Endodermal cell (in vitro differentiated cells): Measurements from ENCODE around the gene GZMB. TPM values are rescaled to one million over a fixed set of nuclear protein-coding genes. Genes with fewer than 3 reads are reported as not detected.
A peak's percentile ranks its signal among the peaks of the same experiment; 100 is the strongest.
"Not testable (repeated sequence)": the region's sequence is repeated elsewhere in the genome, so short reads cannot be mapped to it uniquely, and the experiment has no call there.

Experiments
- DNase-seq: peaks from one replicate; pipeline ENCODE4 v3.0.0-alpha.2; 2017
- H3K27ac ChIP-seq: 2 replicates; pipeline ENCODE4 v1.5.1; 2013; ENCODE audit warnings: mild to moderate bottlenecking, low read depth, low read length, moderate library complexity
- H3K27me3 ChIP-seq: 2 replicates; pipeline ENCODE4 v1.6.1; 2013; ENCODE audit warnings: mild to moderate bottlenecking, low read length, moderate library complexity; ENCODE audit not compliant: insufficient read depth, control insufficient read depth, poor library complexity, severe bottlenecking
- H3K36me3 ChIP-seq: 2 replicates; pipeline ENCODE4 v1.7.0; 2013; ENCODE audit warnings: mild to moderate bottlenecking, low read length, moderate library complexity; ENCODE audit not compliant: control insufficient read depth, insufficient read depth
- H3K4me1 ChIP-seq: one replicate; pipeline ENCODE4 v1.7.0; 2013; ENCODE audit warnings: low read length; ENCODE audit not compliant: control insufficient read depth, insufficient read depth
- H3K4me3 ChIP-seq: 2 replicates; pipeline ENCODE4 v1.5.1; 2013; ENCODE audit warnings: mild to moderate bottlenecking, low read length, moderate library complexity
- H3K9ac ChIP-seq: 2 replicates; pipeline ENCODE4 v1.6.1; 2013; ENCODE audit warnings: mild to moderate bottlenecking, low read length, moderate library complexity; ENCODE audit not compliant: poor library complexity, severe bottlenecking; ENCODE audit errors: extremely low read depth
- H3K9me3 ChIP-seq: 2 replicates; pipeline ENCODE4 v1.6.1; 2013; ENCODE audit warnings: mild to moderate bottlenecking, low read length, moderate library complexity; ENCODE audit not compliant: control insufficient read depth
- H3K27ac Mint-ChIP-seq: 2 replicates; pipeline ENCODE4 v1.8.0; 2020; ENCODE audit warnings: mixed read lengths
- H3K27me3 Mint-ChIP-seq: 2 replicates; pipeline ENCODE4 v1.8.0; 2021; ENCODE audit warnings: mild to moderate bottlenecking, mixed read lengths; ENCODE audit not compliant: insufficient read depth
- H3K36me3 Mint-ChIP-seq: 2 replicates; pipeline ENCODE4 v1.8.0; 2020; ENCODE audit warnings: low read depth, mixed read lengths
- H3K4me1 Mint-ChIP-seq: 2 replicates; pipeline ENCODE4 v1.8.0; 2020; ENCODE audit warnings: mixed read lengths
- H3K4me3 Mint-ChIP-seq: 2 replicates; pipeline ENCODE4 v1.8.0; 2020; ENCODE audit warnings: mild to moderate bottlenecking, moderate library complexity, mixed read lengths
- H3K9me3 Mint-ChIP-seq: 2 replicates; pipeline ENCODE4 v1.8.0; 2020; ENCODE audit warnings: mild to moderate bottlenecking, mixed read lengths
- WGBS, 2 experiments: methylation state at CpG; one replicate each; pipeline versions ENCODE4 v1.1.5 to v1.1.7; 2013; ENCODE audit warnings: missing lambda C conversion rate in 2 of 2, mixed read lengths in 1 of 2; ENCODE audit not compliant: insufficient coverage in 1 of 2, insufficient read length in 1 of 2; 5-methylcytosine and 5-hydroxymethylcytosine counted together
- total RNA-seq, 2 donors: library from RNA; stranded (reverse); fragmentation: NEBNext Ultra II Directional in 1 of 2; extraction: Animal tissue kit (Norgen Biotek cat#: 25700) in 1 of 2; gene quantifications; 2 replicates in 1 of 2; 3 replicates in 1 of 2; pipeline ENCODE4 v1.2.1, GENCODE V29; 2021
- TF ChIP-seq, protein P1 (sequence below): fragments of 200-600 bp; sonication (generic); conservative IDR thresholded peaks from 2 replicates; pipeline ENCODE4 v1.5.0; 2021; ENCODE audit warnings: antibody characterized with exemption, mild to moderate bottlenecking

The GZMB gene
- total RNA-seq, 2 donors from 2014 or later = not detected

DNA sequence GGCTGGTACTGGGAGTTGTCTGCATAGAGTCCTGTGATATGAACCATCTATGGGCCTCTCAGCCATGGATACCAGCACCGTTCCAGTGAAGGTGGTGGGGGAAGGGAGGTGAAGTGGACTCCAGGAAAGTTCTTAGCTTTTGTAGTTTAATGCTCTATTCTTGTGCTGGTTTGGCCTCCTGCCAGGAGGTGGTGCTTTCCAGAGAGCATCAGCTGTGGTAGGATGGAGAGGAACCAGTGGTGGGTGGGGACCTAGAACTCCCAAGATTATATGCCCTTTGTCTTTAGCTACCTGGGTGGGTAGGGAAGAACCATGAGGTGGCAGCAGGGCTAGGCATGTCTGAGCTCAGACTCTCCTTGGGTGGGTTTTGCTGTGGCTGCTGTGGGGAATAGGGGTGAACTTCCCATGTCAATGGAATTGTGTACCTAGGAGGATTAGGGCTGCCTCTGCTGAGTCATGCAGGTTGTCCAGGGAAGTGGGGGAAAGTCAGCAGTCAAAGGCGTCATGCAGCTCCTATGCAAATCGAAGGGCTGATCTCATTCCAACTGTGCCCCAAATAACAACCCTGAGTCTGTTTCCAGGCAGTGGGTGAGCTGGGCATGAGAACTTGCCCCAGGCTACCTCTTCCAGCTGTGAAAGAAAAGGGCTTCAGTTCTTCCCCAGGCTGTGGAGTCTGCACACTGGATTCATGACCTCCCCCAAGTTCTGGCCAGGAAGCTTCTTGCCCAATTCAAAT, 38.7 kb downstream of the GZMB start:
- Mint-ChIP-seq H3K9me3 (peaks cover 66% of the 10 kb centered on the region), H3K4me1 (no peaks in the 10 kb centered on the region), H3K4me3 (no peak overlapping the region), H3K36me3 (no peaks in the 10 kb centered on the region), H3K27me3 (peaks cover 1% of the 10 kb centered on the region), H3K27ac (no peak overlapping the region)
- no peak overlapping the region for H3K27ac ChIP-seq
- TF ChIP-seq, protein P1, sequence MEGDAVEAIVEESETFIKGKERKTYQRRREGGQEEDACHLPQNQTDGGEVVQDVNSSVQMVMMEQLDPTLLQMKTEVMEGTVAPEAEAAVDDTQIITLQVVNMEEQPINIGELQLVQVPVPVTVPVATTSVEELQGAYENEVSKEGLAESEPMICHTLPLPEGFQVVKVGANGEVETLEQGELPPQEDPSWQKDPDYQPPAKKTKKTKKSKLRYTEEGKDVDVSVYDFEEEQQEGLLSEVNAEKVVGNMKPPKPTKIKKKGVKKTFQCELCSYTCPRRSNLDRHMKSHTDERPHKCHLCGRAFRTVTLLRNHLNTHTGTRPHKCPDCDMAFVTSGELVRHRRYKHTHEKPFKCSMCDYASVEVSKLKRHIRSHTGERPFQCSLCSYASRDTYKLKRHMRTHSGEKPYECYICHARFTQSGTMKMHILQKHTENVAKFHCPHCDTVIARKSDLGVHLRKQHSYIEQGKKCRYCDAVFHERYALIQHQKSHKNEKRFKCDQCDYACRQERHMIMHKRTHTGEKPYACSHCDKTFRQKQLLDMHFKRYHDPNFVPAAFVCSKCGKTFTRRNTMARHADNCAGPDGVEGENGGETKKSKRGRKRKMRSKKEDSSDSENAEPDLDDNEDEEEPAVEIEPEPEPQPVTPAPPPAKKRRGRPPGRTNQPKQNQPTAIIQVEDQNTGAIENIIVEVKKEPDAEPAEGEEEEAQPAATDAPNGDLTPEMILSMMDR = no peak
- H3K4me3 ChIP-seq = peak overlapping the region; percentile 18
- H3K9me3 ChIP-seq = peaks cover 4% of the 10 kb centered on the region
- no peaks in the 10 kb centered on the region for H3K36me3 ChIP-seq
- DNase-seq = peak; percentile 51
- 89 to 91% methylated on average over 2 to 3 of the region's 3 CpGs for WGBS, 2 experiments
- H3K9ac ChIP-seq = no peak overlapping the region
- no peaks in the 10 kb centered on the region for H3K4me1 ChIP-seq
- H3K27me3 ChIP-seq = no peaks in the 10 kb centered on the region

DNA sequence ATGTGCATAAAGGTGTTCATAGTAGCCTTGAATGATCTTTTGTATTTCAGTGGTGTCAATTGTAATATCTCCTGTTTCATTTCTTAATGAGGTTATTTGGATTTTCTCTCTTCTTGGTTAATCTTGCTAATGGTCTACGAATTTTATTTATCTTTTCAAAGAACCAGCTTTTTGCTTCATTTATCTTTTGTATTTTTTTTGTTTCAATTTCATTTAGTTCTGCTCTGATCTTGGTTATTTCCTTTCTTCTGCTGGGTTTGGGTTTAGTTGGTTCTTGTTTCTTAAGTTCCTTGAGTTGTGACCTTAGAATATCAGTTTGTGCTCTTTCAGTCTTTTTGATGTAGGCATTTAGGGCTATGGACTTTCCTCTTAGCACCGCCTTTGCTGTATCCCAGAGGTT, 43.0 kb downstream of the GZMB start:
- peaks cover 84% of the 10 kb centered on the region for H3K9me3 Mint-ChIP-seq
- H3K4me3 ChIP-seq, DNase-seq, H3K36me3 ChIP-seq, H3K27me3 ChIP-seq, H3K4me1 ChIP-seq, H3K27me3 Mint-ChIP-seq, H3K27ac Mint-ChIP-seq, H3K9ac ChIP-seq, H3K4me1 Mint-ChIP-seq, H3K27ac ChIP-seq, H3K4me3 Mint-ChIP-seq, H3K36me3 Mint-ChIP-seq: not testable (repeated sequence)
- 50% methylated on average over 1 of the region's 2 CpGs; no CpG with 5 or more reads in 1 of the 2 experiments for WGBS, 2 experiments
- H3K9me3 ChIP-seq = peaks cover 15% of the 10 kb centered on the region

GRCh38 chr14:24584402-24584801, 49.6 kb downstream of the GZMB start:
- not testable (repeated sequence) for H3K27ac ChIP-seq, H3K27me3 ChIP-seq, H3K9ac ChIP-seq, DNase-seq, H3K27ac Mint-ChIP-seq, H3K4me1 ChIP-seq, H3K4me3 Mint-ChIP-seq, H3K27me3 Mint-ChIP-seq, H3K36me3 ChIP-seq, H3K4me1 Mint-ChIP-seq, H3K36me3 Mint-ChIP-seq, H3K4me3 ChIP-seq
- H3K9me3 Mint-ChIP-seq = peaks cover 48% of the 10 kb centered on the region
- no CpG with 5 or more reads among the region's 3 CpGs for WGBS, 2 experiments
- H3K9me3 ChIP-seq = peaks cover 11% of the 10 kb centered on the region

Other genes with a start within 250 kb of the GZMB start
- 10 to 100 TPM; 19.5 to 19.7 TPM for gene NYNRIN, start 235.2 kb downstream of the GZMB start, total RNA-seq
- gene CBLN3, start 204.5 kb downstream of the GZMB start, total RNA-seq = 1 to 10 TPM; 2.1 to 2.4 TPM
- 10 to 100 TPM; 46.2 to 46.6 TPM for gene KHNYN, start 204.2 kb downstream of the GZMB start, total RNA-seq
- 10 to 100 TPM; 40.4 to 41.3 TPM for gene SDR39U1, start 191.4 kb downstream of the GZMB start, total RNA-seq
- not detected for gene CMA1, start 125.9 kb downstream of the GZMB start, total RNA-seq
- gene CTSG, start 57.9 kb downstream of the GZMB start, total RNA-seq = not detected
- not detected for gene GZMH, start 24.5 kb downstream of the GZMB start, total RNA-seq